B cell (primary cell): ENCODE results near the gene DNAJC9. TPM values are rescaled to one million over a fixed set of nuclear protein-coding genes. Genes with fewer than 3 reads are reported as not detected.
A peak's percentile ranks its signal among the peaks of the same experiment; 100 is the strongest.

Source experiments
- ATAC-seq: fragments of 200-7000 bp; cut with Tn5 transposase; one replicate; pipeline ENCODE4 v1.10.0; 2021; ENCODE audit warnings: low read depth, mild to moderate bottlenecking, moderate number of reproducible peaks, moderate library complexity
- CTCF ChIA-PET: fragments of 350-600 bp; sonication (Branson Sonifier 250); formaldehyde crosslinking; loops from one replicate; lab custom pipeline; 2021; ENCODE audit warnings: antibody characterized with exemption, inconsistent platforms; lab: Charles Lee
- POLR2A ChIA-PET: fragments of 350-600 bp; sonication (Branson Sonifier 250); formaldehyde crosslinking; loops from one replicate; lab custom pipeline; 2021; ENCODE audit warnings: antibody characterized with exemption; lab: Charles Lee
- DNase-seq: peaks from one replicate; pipeline ENCODE4 v3.0.0; 2013
- H2AFZ ChIP-seq: 2 replicates; pipeline ENCODE4 v1.6.1; 2012; ENCODE audit warnings: mild to moderate bottlenecking, low read depth, low read length; ENCODE audit not compliant: insufficient read depth, poor library complexity, severe bottlenecking
- H3K27ac ChIP-seq, 2 donors: 1 replicate in 1 of 2; 2 replicates in 1 of 2; pipeline ENCODE4 v1.5.1; 2012 to 2013; ENCODE audit warnings: low read length in 2 of 2, mild to moderate bottlenecking in 2 of 2, moderate library complexity in 1 of 2
- H3K27me3 ChIP-seq, 4 experiments: fragments of 200-600 bp in 1 of 4; sonication (generic) in 1 of 4; replicated peaks in 1 of 4; 1 replicate in 2 of 4; 2 replicates in 2 of 4; pipeline versions ENCODE4 v1.6.1 to v1.7.0; 2013 to 2016; ENCODE audit warnings: low read length in 3 of 4, mild to moderate bottlenecking in 2 of 4, mixed read lengths in 1 of 4, moderate library complexity in 1 of 4; ENCODE audit not compliant: insufficient read depth in 4 of 4, control insufficient read depth in 3 of 4; ENCODE audit errors: control extremely low read depth in 1 of 4
- H3K36me3 ChIP-seq, 2 experiments: replicated peaks in 1 of 2; 1 replicate in 1 of 2; 2 replicates in 1 of 2; pipeline versions ENCODE4 v1.6.1 to v1.7.1; 2013; ENCODE audit warnings: low read length in 1 of 2; ENCODE audit not compliant: insufficient read depth in 2 of 2, control insufficient read depth in 1 of 2; ENCODE audit errors: control extremely low read depth in 1 of 2, extremely low read depth in 1 of 2
- H3K4me1 ChIP-seq, 2 donors: fragments of 200-600 bp in 1 of 2; sonication (generic) in 1 of 2; 1 replicate in 1 of 2; 2 replicates in 1 of 2; pipeline versions ENCODE4 v1.5.1 to v1.6.1; 2013 to 2017; ENCODE audit warnings: low read length in 2 of 2; ENCODE audit not compliant: control insufficient read depth in 2 of 2, insufficient read depth in 2 of 2
- H3K4me2 ChIP-seq: replicated peaks from 2 replicates; pipeline ENCODE3; 2012; ENCODE audit warnings: mild to moderate bottlenecking, low read depth, low read length; ENCODE audit not compliant: poor library complexity, severe bottlenecking
- H3K4me3 ChIP-seq, 5 experiments: fragments of 200-600 bp in 1 of 5; sonication (generic) in 1 of 5; 1 replicate in 3 of 5; 2 replicates in 2 of 5; pipeline versions ENCODE4 v1.5.1 to v1.7.0; 2011 to 2016; ENCODE audit warnings: low read length in 4 of 5, mild to moderate bottlenecking in 4 of 5, low read depth in 2 of 5, control low read depth in 1 of 5, moderate library complexity in 1 of 5; ENCODE audit not compliant: insufficient read depth in 1 of 5; ENCODE audit errors: control extremely low read depth in 1 of 5, extremely low read depth in 1 of 5
- H3K79me2 ChIP-seq: fragments of 200-600 bp; sonication (generic); one replicate; pipeline ENCODE4 v1.6.0; 2016; ENCODE audit warnings: low read length; ENCODE audit not compliant: control insufficient read depth, insufficient read depth
- H3K9ac ChIP-seq: fragments of 200-600 bp; sonication (generic); 2 replicates; pipeline ENCODE4 v1.6.1; 2017; ENCODE audit warnings: mild to moderate bottlenecking, low read length, moderate library complexity
- H3K9me3 ChIP-seq, 3 donors: one replicate each; pipeline versions ENCODE4 v1.6.1 to v1.7.1; 2013; ENCODE audit warnings: low read length in 2 of 3; ENCODE audit not compliant: control insufficient read depth in 2 of 3, insufficient read depth in 1 of 3; ENCODE audit errors: control extremely low read depth in 1 of 3
- H4K20me1 ChIP-seq: 2 replicates; pipeline ENCODE4 v1.6.0; 2012; ENCODE audit warnings: mild to moderate bottlenecking, low read length; ENCODE audit not compliant: insufficient read depth, control insufficient read depth, poor library complexity, severe bottlenecking
- H3K27ac Mint-ChIP-seq: one replicate; pipeline ENCODE4 v1.8.0; 2021; ENCODE audit warnings: mixed read lengths
- H3K27me3 Mint-ChIP-seq: one replicate; pipeline ENCODE4 v1.8.0; 2021; ENCODE audit warnings: mixed read lengths
- H3K4me1 Mint-ChIP-seq: one replicate; pipeline ENCODE4 v1.8.0; 2021; ENCODE audit warnings: mixed read lengths
- H3K4me3 Mint-ChIP-seq: one replicate; pipeline ENCODE4 v1.8.0; 2021; ENCODE audit warnings: mixed read lengths
- H3K9me3 Mint-ChIP-seq: one replicate; pipeline ENCODE4 v1.8.0; 2022; ENCODE audit warnings: mixed read lengths; ENCODE audit not compliant: insufficient read depth
- CTCF ChIP-seq: fragments of 200-600 bp; IDR thresholded peaks from one replicate; pipeline ENCODE4 v1.8.0; 2022; ENCODE audit warnings: antibody characterized with exemption, mild to moderate bottlenecking
- EZH2 ChIP-seq: IDR thresholded peaks from 2 replicates; pipeline ENCODE4 v1.6.1; 2012; ENCODE audit warnings: borderline replicate concordance, low read depth, mild to moderate bottlenecking, moderate library complexity, low read length; ENCODE audit not compliant: insufficient read depth, poor library complexity, severe bottlenecking
- WGBS: methylation state at CpG from one replicate; pipeline ENCODE4 v1.1.5; 2013; ENCODE audit warnings: missing lambda C conversion rate; ENCODE audit not compliant: insufficient coverage; 5-methylcytosine and 5-hydroxymethylcytosine counted together
- intact Hi-C: fragments of 100-400 bp; cut with micrococcal nuclease; formaldehyde crosslinking; loops from one replicate; pipeline ENCODE4 v1.10.0; 2022
- polyA plus RNA-seq: library from polyadenylated mRNA; depleted of rRNA; stranded (reverse); fragments of >200 nt; gene quantifications from 2 replicates; pipeline ENCODE4 v1.2.3, GENCODE V29; 2012
- total RNA-seq, 2 donors: library from RNA; stranded (reverse); fragments of 120-200 nt in 1 of 2; gene quantifications; 1 replicate in 1 of 2; 2 replicates in 1 of 2; pipeline versions ENCODE4 v1.2.3 to v1.2.4, GENCODE V29; 2013 to 2022

The DNAJC9 gene
- total and polyA plus RNA-seq, 2 donors (not counting 1 experiment from before 2014, with no cell fraction given): 11.8 to 25.6 TPM

GRCh38 chr10:73263693-73264347 is 16.8 kb upstream of the DNAJC9 start:
- peak; percentile 69 for TF ChIP-seq CTCF
- no peak for TF ChIP-seq EZH2
- peak; percentile 17 for DNase-seq
- Histone ChIP-seq H2AFZ (no peak overlapping the region), H3K27ac (no peak overlapping the region), H3K9ac (no peak overlapping the region), H3K79me2 (no peaks in the 10 kb centered on the region), H3K4me3 (no peak overlapping the region), H3K4me1 (no peaks in the 10 kb centered on the region), H3K36me3 (no peaks in the 10 kb centered on the region), H3K4me2 (no peak overlapping the region), H3K9me3 (peaks cover 0 to 11% (median 0%) of the 10 kb centered on the region in 3 donors), H4K20me1 (no peaks in the 10 kb centered on the region), H3K27me3 (no peaks in the 10 kb centered on the region)
- H3K9me3 Mint-ChIP-seq: peaks cover 4% of the 10 kb centered on the region
- no peaks in the 10 kb centered on the region for H3K27me3 Mint-ChIP-seq
- H3K27ac Mint-ChIP-seq: no peak overlapping the region
- no peaks in the 10 kb centered on the region for H3K4me1 Mint-ChIP-seq
- whole genome bisulfite sequencing: no CpG with 5 or more reads among the region's 1 CpG
- CTCF ChIA-PET: interaction anchor here (0.6 to 2.3 kb wide), 11 partner anchors 9 to 385 kb away, joined by 3 to 33 read pairs (median 3); partner anchors contain the start of genes MRPS16 and MYOZ1
- POLR2A ChIA-PET: no interaction called here
- no peak overlapping the region for H3K4me3 Mint-ChIP-seq
- intact Hi-C loops: loop anchor here (1.0 kb wide), 1 partner anchor 380 kb away; no protein-coding TSS in a partner anchor
- no peak for ATAC-seq

- Histone ChIP-seq H3K27me3 (no peaks in the 10 kb centered on the region), H4K20me1 (no peaks in the 10 kb centered on the region), H3K4me2 (no peak overlapping the region), H3K27ac (no peak overlapping the region), H3K9me3 (peaks cover 0 to 12% (median 0%) of the 10 kb centered on the region in 3 donors), H3K4me1 (no peaks in the 10 kb centered on the region), H3K79me2 (no peaks in the 10 kb centered on the region), H3K4me3 (no peak overlapping the region), H2AFZ (no peak overlapping the region), H3K36me3 (no peaks in the 10 kb centered on the region), H3K9ac (no peak overlapping the region)
- Mint-ChIP-seq H3K27me3 (no peaks in the 10 kb centered on the region), H3K27ac (no peak overlapping the region), H3K9me3 (peaks cover 4% of the 10 kb centered on the region), H3K4me1 (no peaks in the 10 kb centered on the region), H3K4me3 (no peak overlapping the region)
- 100% methylated on average over 1 of the region's 5 CpGs for WGBS
- TF ChIP-seq CTCF: no peak
- TF ChIP-seq EZH2: no peak
- DNase-seq: no peak
- intact Hi-C loops: no loop called here
- ATAC-seq: no peak
- ChIA-PET POLR2A (no interaction called here), CTCF (interaction anchor here (0.6 to 2.3 kb wide), 6 partner anchors 11 to 386 kb away, joined by 3 to 33 read pairs (median 4); no protein-coding TSS in a partner anchor)
Measured at GRCh38 chr10:73262880-73263555, 16.0 kb upstream of the DNAJC9 start.
